CD4-positive, alpha-beta T cell treated with Interleukin-1 beta for 1 hour (primary cell): ENCODE measurements around the gene CHURC1.
"Not testable (repeated sequence)": the region's sequence is repeated elsewhere in the genome, so short reads cannot be mapped to it uniquely, and the experiment has no call there.

ENCODE experiments used
- DNase-seq, 2 donors: peaks; one replicate each; pipeline ENCODE4 v3.0.0-alpha.2; 2020 to 2022

CHURC1 gene

GRCh38 chr14:64912261-64912660 is 2.0 kb upstream of the CHURC1 start:
- DNase-seq, result no peak

DNA sequence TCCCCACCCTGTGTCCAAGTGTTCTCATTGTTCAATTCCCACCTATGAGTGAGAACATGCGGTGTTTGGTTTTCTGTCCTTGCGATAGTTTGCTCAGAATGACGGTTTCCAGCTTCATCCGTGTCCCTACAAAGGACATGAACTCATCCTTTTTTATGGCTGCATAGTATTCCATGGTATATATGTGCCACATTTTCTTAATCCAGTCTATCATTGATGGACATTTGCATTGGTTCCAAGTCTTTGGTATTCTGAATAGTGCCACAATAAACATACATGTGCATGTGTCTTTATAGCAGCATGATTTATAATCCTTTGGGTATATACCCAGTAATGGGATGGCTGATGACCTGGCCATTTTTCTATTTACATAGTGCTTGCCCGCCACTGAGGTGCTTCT is 778 bp upstream of the CHURC1 start:
- not testable (repeated sequence) for DNase-seq

GRCh38 chr14:64915029-64915424 is 772 bp downstream of the CHURC1 start:
- no peak for DNase-seq

GRCh38 chr14:64915797-64916196 is 1.5 kb downstream of the CHURC1 start:
- DNase-seq, result peak in 1 of 2 donors; percentile 6

DNA sequence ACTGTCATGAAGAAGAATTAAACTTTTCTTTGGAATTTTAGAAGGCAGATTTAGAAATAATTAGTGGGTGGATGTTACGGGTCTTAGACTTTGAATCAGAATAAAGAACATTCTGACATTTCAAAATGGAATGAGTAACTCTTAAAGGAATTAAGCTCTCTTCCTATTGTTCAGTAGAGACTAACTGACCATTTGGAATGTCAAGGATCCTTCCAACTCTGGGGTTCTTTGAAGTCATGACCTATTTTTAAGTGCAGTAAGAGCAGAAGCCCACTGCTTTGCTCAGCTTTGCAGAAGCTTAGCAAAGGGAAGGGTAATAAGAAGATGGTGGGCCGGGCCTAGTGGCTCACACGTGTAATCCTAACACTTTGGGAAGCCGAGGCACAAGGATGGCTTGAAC is 4.0 kb downstream of the CHURC1 start:
- DNase-seq, result no peak

- DNase-seq, result no peak
Measured at GRCh38 chr14:64919215-64919614, 5.0 kb downstream of the CHURC1 start.

GRCh38 chr14:64919618-64920017 is 5.4 kb downstream of the CHURC1 start:
- no peak for DNase-seq

- no peak for DNase-seq
Measured at GRCh38 chr14:64920465-64920864, 6.2 kb downstream of the CHURC1 start.

DNA sequence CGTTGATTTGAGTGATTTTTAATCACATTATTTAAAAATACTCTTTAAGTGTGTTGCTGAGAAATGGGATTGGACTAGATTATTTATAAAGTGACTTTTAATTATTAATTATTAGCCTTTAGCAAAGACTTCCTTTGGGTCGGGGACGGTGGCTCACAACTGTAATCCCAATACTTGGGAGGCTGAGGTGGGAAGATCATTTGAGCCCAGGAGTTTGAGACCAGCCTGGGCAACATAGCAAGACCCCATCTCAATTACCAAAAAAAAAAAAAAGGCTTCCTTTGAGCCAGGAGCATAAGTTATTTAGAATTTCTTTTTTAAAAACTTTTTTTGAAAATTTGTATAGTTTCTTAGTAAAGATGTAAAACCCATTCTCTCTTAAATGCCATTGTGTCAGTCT is 8.8 kb downstream of the CHURC1 start:
- DNase-seq, result no peak

- DNase-seq, result no peak
Measured at GRCh38 chr14:64926398-64926995, 12.2 kb downstream of the CHURC1 start.

GRCh38 chr14:64927031-64927430 is 12.8 kb downstream of the CHURC1 start:
- no peak for DNase-seq

- peak in 1 of 2 donors; percentile 37 for DNase-seq
Measured at GRCh38 chr14:64928239-64929013, 14.2 kb downstream of the CHURC1 start.

DNA sequence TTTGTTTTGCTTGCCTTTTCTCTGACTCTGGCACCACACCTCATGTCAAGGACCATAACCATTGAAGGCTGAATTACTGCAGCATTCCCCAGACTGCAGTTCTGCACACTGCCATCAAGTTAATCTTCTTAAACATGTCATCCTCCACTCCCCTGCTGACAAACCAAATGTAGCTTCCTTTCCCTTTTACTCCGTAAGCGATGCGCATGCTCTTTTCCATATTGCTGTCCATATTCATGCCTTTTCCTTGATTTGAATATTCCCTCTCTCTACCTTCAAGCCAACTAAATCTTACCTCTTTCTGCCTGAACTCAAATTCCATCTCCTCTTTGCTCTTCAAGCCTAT is 14.7 kb downstream of the CHURC1 start:
- no peak for DNase-seq

DNA sequence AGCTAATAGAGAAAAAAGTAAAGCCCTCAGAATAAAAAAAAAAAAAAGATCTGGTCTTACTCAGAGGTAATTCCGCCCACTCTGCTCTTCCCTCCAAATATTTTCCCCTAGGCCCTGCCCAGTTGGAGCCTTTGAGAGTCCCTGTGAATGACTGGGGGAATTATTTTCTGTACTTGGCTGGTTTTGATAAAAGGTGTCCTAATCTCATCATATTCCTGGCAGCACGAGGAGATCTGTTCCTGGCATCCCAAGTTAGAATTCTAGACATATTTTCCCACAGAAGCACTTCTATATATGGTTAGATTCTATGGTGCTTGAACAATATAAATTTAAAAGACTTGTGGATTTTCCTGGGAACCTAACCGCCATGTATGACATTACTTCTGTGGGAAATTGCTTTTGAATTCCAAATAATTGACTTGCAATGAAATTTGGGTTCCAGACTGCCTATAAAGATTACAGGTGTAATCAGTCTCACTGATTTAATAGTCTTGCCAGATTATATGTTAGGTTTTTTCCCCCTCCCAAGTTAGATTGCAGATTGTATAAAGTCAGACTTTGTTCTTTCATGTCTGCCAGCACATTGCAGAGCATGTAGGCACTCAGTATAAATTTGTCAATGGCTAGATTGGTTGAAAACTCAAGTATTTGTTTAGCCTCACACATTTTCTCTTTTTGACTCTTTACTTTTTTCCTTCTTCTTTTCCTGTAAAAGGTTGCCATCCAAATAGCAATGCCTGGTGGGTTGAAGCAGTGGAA is 16.0 kb downstream of the CHURC1 start:
- DNase-seq, result no peak

DNA sequence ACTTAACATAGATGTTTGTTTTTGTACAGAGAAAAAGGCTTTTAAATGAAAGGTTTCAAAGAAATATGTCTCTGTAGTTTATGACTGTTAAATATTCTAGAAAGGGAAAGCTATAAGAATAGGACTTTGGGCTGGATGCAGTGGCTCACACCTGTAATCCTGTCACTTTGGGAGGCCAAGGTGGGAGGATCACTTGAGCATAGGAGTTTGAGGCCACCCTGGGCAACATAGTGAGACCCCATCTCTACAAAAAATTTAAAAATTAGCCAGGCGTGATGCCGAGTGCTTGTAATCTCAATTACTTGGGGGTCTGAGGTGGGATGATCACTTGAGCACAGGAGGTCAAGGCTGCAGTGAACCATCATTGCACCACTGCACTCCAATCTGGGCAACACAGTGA is 16.9 kb downstream of the CHURC1 start:
- DNase-seq, result no peak

DNA sequence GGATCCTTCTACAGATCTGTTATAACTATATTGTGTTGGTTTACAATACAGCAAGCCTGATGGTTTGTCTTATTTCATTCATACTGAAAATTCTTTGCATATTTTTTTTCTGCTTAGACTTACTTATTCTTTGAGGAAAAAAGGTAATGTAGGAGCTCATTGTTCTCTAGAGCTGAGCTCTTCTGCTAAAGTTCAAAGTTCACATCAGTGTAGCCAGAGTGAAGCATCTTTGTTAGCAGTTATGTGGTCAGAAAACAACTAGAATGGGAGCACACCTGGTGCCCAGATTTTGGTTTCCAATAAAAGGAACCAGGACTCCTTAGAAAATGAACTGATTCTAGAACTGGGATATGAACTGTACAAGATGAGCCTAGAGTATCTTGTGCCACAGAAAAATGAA is 18.0 kb downstream of the CHURC1 start:
- no peak for DNase-seq

GRCh38 chr14:64934338-64934929 is 20.2 kb downstream of the CHURC1 start:
- no peak for DNase-seq

DNA sequence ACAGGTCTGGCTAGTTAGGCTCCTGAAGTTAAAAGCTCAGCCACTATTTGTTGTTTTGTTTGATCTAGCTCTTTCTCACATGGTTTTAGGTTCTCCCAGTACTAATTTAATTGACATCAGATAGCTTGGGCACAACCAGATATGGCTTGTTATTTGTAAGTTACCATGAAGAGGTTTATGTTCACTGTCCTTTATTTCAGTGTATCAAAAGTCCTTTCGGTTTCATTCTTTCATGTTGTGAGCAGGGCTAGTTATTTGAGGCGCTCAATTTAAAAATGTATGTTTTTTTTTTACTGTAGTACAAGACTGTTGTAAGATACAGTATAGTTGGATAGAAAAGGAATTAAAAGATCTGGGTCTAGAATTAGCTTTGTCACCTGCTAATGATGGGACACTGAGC is 21.3 kb downstream of the CHURC1 start:
- no peak for DNase-seq

GRCh38 chr14:64937171-64937820 is 23.0 kb downstream of the CHURC1 start:
- no peak for DNase-seq

DNA sequence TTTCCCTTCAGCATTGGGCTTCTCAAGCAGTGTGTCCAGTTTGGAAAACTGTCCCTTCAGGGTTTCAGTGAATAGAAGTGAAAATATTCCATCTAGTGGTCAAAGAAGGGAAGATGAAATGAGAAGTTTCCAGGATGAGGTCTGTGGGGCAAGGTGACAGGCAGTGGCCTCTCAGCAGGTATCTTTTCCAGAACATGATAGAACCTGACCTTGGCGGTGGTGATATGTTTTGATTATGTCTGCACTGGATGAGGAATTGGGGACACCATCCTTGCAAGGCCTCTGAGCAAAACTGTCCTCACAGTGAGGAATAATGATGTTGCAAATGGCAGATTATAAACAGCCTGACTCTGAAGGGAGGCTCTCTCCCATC is 23.6 kb downstream of the CHURC1 start:
- DNase-seq, result no peak

DNA sequence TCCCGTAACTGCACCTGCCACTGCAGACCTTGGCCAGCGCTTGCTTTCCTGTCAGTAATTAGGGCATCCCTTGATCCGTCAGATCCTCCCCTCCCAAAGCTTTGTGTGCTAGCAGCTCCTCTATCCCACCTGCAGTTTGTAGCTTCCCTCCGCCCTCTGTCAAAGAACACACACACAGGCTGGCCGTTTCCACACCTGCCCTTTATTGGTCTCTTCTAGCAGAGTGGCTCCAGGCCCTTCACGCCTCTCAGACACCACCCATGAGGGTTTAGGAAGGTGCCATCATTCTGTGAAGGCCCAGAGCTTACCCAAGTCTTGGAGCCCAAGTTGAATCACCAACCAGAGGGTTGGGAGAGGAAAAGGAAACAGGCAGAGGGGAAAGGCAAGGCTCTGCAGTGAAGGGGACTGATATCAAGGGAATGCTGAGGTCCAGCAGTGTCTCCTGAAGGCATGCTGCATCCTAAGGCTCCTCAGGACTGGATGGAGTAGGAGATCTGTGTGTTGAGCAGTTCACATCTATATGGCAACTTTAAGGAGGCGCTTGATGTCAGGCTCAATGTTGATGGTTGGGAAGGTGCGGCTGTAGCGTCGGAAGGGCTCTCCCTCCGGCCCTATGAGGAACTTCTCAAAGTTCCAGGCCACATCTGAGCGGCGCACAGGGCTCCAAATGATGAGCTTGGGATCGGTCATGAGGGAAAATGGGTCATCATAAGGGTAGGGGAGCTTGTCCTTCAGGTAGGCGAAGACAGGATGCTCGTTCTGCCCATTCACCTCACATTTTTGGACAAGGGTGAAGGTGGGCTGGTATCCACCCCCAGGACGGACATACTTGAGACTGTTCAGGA is 24.9 kb downstream of the CHURC1 start:
- DNase-seq, result no peak

DNA sequence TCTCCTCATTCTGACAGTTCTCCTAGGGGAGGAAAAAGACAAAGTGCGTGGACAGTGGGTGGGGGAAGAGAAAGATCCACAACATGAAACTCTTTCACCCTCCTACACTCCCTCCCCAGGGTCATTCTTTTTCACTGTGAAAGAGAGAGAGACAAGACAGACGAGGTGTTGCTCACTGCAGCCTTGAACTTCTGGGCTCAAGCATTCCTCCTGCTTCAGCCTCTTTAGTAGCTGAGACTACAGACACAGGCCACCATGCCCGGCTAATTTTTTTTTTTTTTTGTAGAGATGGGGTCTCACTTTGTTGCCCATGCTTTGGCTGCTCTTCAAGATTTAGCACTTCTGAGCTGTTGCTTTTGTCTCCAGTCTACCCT is 25.5 kb downstream of the CHURC1 start:
- DNase-seq, result no peak
